OCI-LY1 (cell line): ENCODE data around the gene MRPS6.

Experiments used
- H2AFZ ChIP-seq: fragments of 200-600 bp; sonication (generic), shearing (Covaris generic); 2 replicates; pipeline ENCODE4 v1.6.0; 2014; ENCODE audit warnings: antibody characterized with exemption, mild to moderate bottlenecking, low read length
- H3F3A ChIP-seq: fragments of 200-600 bp; sonication (generic), shearing (Covaris generic); 2 replicates; pipeline ENCODE4 v1.6.0; 2014; ENCODE audit warnings: mild to moderate bottlenecking, antibody characterized with exemption, low read length, moderate library complexity; ENCODE audit not compliant: insufficient read depth
- H3K27ac ChIP-seq: fragments of 200-600 bp; sonication (generic); 2 replicates; pipeline ENCODE4 v1.5.1; 2014; ENCODE audit warnings: low read length, mixed run types, mild to moderate bottlenecking, low read depth; ENCODE audit not compliant: poor library complexity, severe bottlenecking
- H3K27me3 ChIP-seq: fragments of 200-600 bp; sonication (generic); 2 replicates; pipeline ENCODE4 v1.6.0; 2014; ENCODE audit warnings: antibody characterized with exemption, mild to moderate bottlenecking, low read length, moderate library complexity; ENCODE audit not compliant: insufficient read depth
- H3K36me3 ChIP-seq: fragments of 200-600 bp; sonication (generic); 2 replicates; pipeline ENCODE4 v1.6.1; 2014; ENCODE audit warnings: mild to moderate bottlenecking, antibody characterized with exemption, low read length, moderate library complexity, mixed read lengths; ENCODE audit not compliant: insufficient read depth
- H3K4me1 ChIP-seq: fragments of 200-600 bp; sonication (generic); 2 replicates; pipeline ENCODE4 v1.5.1; 2014; ENCODE audit warnings: mild to moderate bottlenecking, low read length, moderate library complexity; ENCODE audit not compliant: insufficient read depth, severe bottlenecking
- H3K4me2 ChIP-seq: fragments of 200-600 bp; sonication (generic), shearing (Covaris generic); 2 replicates; pipeline ENCODE4 v1.6.1; 2014; ENCODE audit warnings: low read length
- H3K4me3 ChIP-seq: fragments of 200-600 bp; sonication (generic); 2 replicates; pipeline ENCODE4 v1.5.1; 2014; ENCODE audit warnings: low read length, low read depth, mild to moderate bottlenecking, mixed read lengths; ENCODE audit not compliant: poor library complexity, severe bottlenecking
- H3K79me2 ChIP-seq: fragments of 200-600 bp; shearing (Covaris generic); 2 replicates; pipeline ENCODE4 v1.6.1; 2016; ENCODE audit warnings: mixed run types, low read length, mixed read lengths; ENCODE audit not compliant: insufficient read depth
- H3K9ac ChIP-seq: fragments of 200-600 bp; sonication (generic), shearing (Covaris generic); 2 replicates; pipeline ENCODE4 v1.6.1; 2014; ENCODE audit warnings: mild to moderate bottlenecking, low read length, mixed read lengths
- H3K9me2 ChIP-seq: fragments of 200-600 bp; sonication (generic), shearing (Covaris generic); 2 replicates; pipeline ENCODE4 v1.6.1; 2014; ENCODE audit warnings: low read depth, mild to moderate bottlenecking, low read length, mixed read lengths
- H3K9me3 ChIP-seq: fragments of 200-600 bp; shearing (Covaris generic); 2 replicates; pipeline ENCODE4 v1.6.1; 2014; ENCODE audit warnings: low read length, mixed read lengths
- H4K20me1 ChIP-seq: fragments of 200-600 bp; sonication (generic), shearing (Covaris generic); 2 replicates; pipeline ENCODE4 v1.6.0; 2016; ENCODE audit warnings: mild to moderate bottlenecking, low read length; ENCODE audit not compliant: insufficient read depth
- CTCF ChIP-seq: fragments of 200-600 bp; sonication (generic), shearing (Covaris generic); IDR thresholded peaks from 2 replicates; pipeline ENCODE4 v1.5.1; 2017; ENCODE audit warnings: mild to moderate bottlenecking, antibody characterized with exemption, low read length, moderate library complexity, mixed read lengths
- EZH2 ChIP-seq: fragments of 200-600 bp; sonication (generic), shearing (Covaris generic); IDR thresholded peaks from 2 replicates; pipeline ENCODE4 v1.8.0; 2017; ENCODE audit warnings: borderline replicate concordance, mixed run types, mild to moderate bottlenecking, antibody characterized with exemption, low read length, moderate library complexity, mixed read lengths

Gene MRPS6

GRCh38 chr21:34092262-34092921 is 19.0 kb downstream of the MRPS6 start:
- no peak overlapping the region for H3K27ac ChIP-seq
- TF ChIP-seq CTCF (no peak), EZH2 (no peak)
- no peaks in the 10 kb centered on the region for H4K20me1 ChIP-seq
- H3K9me2 ChIP-seq: no peaks in the 10 kb centered on the region
- peaks cover 97% of the 10 kb centered on the region for H3K79me2 ChIP-seq
- no peaks in the 10 kb centered on the region for H3K27me3 ChIP-seq
- no peaks in the 10 kb centered on the region for H3K9me3 ChIP-seq
- no peak overlapping the region for H3K4me2 ChIP-seq
- H2AFZ ChIP-seq: no peak overlapping the region
- H3K36me3 ChIP-seq: peaks cover 60% of the 10 kb centered on the region
- H3K9ac ChIP-seq: no peak overlapping the region
- no peaks in the 10 kb centered on the region for H3F3A ChIP-seq
- peaks cover 32% of the 10 kb centered on the region for H3K4me1 ChIP-seq
- no peak overlapping the region for H3K4me3 ChIP-seq

GRCh38 chr21:34093083-34093482 is 19.7 kb downstream of the MRPS6 start:
- no peak for TF ChIP-seq CTCF
- no peak for TF ChIP-seq EZH2
- peaks cover 28% of the 10 kb centered on the region for H3K4me1 ChIP-seq
- no peak overlapping the region for H3K4me2 ChIP-seq
- no peak overlapping the region for H3K9ac ChIP-seq
- H3K27me3 ChIP-seq: no peaks in the 10 kb centered on the region
- H3F3A ChIP-seq: no peaks in the 10 kb centered on the region
- peaks cover 60% of the 10 kb centered on the region for H3K36me3 ChIP-seq
- H3K9me2 ChIP-seq: no peaks in the 10 kb centered on the region
- H2AFZ ChIP-seq: no peak overlapping the region
- no peaks in the 10 kb centered on the region for H3K9me3 ChIP-seq
- no peak overlapping the region for H3K4me3 ChIP-seq
- H3K27ac ChIP-seq: no peak overlapping the region
- H3K79me2 ChIP-seq: peaks cover 97% of the 10 kb centered on the region
- no peaks in the 10 kb centered on the region for H4K20me1 ChIP-seq

- peaks cover 97% of the 10 kb centered on the region for H3K79me2 ChIP-seq
- peaks cover 72% of the 10 kb centered on the region for H3K36me3 ChIP-seq
- no peak overlapping the region for H3K4me3 ChIP-seq
- no peak overlapping the region for H2AFZ ChIP-seq
- no peaks in the 10 kb centered on the region for H3K27me3 ChIP-seq
- no peaks in the 10 kb centered on the region for H4K20me1 ChIP-seq
- TF ChIP-seq EZH2 (no peak), CTCF (no peak)
- no peaks in the 10 kb centered on the region for H3K9me2 ChIP-seq
- peaks cover 19% of the 10 kb centered on the region for H3K4me1 ChIP-seq
- H3F3A ChIP-seq: no peaks in the 10 kb centered on the region
- H3K9me3 ChIP-seq: no peaks in the 10 kb centered on the region
- H3K9ac ChIP-seq: no peak overlapping the region
- H3K27ac ChIP-seq: no peak overlapping the region
- H3K4me2 ChIP-seq: no peak overlapping the region
These were observed 21.6 kb downstream of the MRPS6 start for GRCh38 chr21:34094949-34095348.
